ENCODE results near the gene IL12RB1.
A peak's percentile ranks its signal among the peaks of the same experiment; 100 is the strongest.
"Not testable (repeated sequence)": the region's sequence is repeated elsewhere in the genome, so short reads cannot be mapped to it uniquely, and the experiment has no call there.

The IL12RB1 gene

DNA sequence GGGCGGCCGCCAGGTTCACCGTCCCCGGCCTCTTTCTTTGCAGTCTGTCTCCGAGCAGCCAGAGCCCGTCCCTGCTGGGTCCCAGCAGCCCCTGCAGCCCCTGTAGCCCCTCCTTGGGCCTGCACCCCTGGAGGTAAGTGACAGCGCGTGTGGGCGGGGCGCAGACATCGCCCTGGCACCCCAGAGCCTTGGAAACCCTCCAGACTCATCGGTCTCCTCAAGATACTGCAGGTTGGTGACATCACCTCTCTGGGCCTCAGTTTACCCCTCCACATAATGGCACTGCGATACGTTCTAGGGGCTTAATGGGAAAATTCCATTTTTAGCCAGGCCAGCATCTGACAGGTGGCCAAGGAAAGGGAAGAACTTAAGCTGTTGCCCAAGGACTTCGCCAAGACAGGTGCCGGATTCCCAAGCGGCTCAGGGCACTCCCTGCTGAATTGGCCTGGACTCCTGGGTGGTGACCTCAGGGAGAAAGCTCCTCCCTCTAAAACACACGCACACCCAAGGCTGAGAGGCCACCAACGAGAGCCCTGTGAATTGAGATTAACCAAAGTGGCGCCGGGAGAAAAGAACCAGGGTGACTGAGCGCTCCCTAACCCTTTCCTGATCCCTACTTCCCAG, 24.0 kb upstream of the IL12RB1 start:
- no peak for DNase-seq (ENCODE audit: low spot score)

DNA sequence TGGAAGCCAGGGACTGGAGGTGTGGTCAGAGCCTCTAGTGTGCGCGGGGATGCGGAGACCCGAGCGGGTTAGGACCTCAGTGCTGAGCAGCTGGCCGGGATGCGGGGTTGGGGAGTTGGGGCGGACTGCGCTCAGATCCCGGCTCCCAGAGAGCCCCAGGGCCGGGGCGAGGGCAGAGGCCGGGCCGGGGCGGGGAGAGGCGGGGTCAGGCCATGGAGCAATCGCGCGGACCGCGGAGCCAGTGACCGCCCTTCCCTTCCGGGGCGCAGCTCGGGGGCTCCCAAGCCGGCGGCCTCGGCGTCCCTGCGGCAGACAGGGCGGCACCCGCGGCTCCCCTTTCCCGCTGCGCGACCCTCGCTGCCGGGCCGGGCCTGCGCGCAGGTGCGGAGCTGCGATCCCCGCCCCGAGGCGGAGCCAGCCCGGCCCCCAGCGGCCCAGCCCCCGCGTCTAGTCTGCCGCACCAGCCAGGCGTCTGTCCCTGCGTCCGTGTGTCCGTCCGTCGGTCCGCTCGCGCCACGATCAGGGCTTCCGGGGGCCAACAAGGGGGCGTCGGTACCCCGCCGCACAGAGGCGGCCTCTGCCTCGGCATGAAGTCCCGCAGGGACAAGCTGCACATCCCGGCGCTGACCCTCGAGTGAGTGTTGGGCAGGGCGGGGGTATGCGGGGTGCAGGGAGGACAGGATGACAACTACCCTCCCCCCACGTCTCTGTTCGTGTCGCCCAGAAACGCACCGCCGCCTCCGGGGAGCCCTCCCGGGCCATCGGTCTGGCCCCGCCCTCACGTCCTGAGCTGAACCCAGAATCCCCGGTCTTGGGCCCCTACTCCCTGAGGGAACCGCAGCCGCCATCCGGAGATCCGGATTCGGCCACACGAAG, 23.2 kb upstream of the IL12RB1 start:
- no peak for DNase-seq (ENCODE audit: low spot score)

DNA sequence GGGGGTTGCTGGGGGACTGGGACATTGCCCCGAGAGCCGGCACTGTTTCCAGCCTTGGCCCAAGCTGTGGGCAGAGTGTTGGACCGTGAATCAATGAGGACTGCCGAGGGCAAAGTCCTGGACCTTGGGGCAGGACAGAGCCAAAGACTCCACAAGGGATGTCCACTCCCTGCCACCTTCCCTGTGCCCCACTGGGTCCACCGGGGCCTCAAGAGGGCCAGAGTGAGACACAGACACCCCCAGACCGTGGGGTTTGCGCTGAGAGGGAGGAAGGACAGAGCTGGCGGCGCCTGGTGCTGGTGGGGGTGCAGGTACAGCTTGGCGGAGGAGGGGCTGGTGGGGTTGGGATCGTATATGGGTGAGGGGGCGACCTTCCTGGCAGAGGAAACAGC, 22.6 kb upstream of the IL12RB1 start:
- no peak for DNase-seq (ENCODE audit: low spot score)

DNA sequence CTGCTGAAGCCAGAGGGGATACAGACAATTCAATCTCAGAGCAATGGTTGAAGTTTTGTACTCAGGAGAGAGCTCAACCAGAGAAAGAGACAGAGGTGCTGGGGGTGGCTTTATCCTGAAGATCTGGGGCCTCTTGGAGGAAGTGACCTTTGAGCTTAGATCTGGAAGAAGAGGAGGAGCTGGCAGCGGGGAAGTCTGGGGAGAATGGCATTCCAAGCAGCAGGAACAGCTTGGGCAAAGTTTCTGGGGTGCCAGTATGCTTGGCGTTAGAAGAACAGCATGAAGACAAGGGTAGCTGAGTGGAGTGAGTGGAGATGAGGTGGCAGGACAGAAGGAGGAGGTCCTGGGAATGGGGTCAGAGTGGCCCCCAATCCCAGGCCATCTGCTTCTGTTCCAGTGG, 22.2 kb upstream of the IL12RB1 start:
- no peak for DNase-seq (ENCODE audit: low spot score)

DNA sequence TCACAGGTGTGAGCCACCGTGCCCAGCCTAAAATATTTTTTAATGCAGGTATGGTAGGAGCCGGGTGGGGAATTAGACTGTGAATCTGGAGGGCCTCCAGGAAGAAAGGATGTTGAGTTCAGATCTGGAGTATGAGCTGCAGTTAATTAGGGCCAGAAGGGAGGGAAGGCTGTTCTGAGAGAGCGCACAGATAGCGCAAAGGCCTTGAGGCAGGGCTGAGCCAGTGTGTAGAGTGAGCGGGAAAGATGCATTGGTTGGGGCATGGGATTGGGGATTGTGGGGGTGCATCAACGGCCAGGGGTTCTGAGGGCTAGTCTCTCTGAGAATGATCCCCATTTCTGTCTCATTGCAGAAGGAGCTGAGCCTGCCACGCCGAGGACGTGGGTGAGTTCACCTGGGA, 20.5 kb upstream of the IL12RB1 start:
- DNase-seq (ENCODE audit: low spot score): no peak

DNA sequence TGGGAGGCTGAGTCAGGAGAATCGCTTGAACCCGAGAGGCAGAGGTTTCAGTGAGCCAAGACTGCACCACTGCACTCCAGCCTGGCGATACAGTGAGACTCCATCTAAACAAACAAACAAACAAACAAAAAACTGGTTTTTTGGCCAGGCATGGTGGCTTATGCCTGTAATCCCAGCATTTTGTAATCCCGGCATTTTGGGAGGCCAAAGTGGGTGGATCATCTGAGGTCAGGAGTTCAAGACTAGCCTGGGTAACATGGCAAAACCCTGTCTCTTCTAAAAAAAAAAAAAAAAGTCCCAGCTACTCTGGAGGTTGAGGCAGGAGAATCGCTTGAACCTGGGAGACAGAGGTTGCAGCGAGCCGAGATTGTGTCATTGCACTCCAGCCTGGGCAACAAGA, 18.5 kb upstream of the IL12RB1 start:
- DNase-seq (ENCODE audit: low spot score): not testable (repeated sequence)

DNA sequence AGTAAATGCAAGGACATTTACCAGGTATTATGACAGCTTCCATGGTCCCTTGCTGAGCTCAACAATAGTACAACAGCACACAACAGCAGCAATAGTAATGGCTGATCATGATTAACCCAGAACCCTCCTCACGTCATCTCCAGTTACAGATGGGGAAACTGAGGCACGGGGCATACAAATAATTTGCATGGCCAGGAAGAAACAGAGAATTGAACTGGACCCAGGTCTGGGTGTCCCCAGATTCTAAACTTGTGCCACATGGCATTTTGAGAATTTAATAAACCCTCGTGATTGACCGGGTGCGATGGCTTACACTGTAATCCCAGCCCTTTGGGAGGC, 18.0 kb upstream of the IL12RB1 start:
- DNase-seq (ENCODE audit: low spot score): no peak

DNA sequence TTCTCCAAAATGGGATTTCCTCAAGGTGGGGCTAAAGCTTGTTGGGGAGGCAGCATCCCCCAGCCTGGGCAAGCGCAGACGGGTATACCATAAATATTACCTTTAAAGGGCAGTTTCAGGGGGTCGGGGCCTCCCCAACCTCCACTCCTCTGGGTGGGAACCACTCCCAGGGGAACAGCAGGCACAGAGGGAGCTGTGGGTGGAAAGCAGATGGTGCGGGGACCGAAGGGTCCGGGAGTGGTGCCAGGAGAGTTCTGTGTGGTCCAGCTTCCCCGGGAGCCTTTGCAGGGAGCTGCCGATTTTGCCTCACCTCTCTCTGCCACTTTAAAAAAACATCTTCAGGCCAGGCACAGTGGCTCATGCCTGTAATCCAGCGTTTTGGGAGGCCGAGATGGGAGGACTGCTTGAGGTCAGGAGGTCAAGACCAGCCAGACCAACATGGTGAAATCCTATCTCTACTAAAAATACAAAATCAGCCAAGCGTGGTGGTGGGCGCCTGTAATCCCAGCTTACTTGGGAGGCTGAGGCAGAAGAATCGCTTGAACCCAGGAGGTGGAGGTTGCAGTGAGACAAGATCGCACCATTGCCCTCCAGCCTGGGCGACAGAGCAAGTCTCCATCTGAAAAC, 16.3 kb upstream of the IL12RB1 start:
- no peak for DNase-seq (ENCODE audit: low spot score)

DNA sequence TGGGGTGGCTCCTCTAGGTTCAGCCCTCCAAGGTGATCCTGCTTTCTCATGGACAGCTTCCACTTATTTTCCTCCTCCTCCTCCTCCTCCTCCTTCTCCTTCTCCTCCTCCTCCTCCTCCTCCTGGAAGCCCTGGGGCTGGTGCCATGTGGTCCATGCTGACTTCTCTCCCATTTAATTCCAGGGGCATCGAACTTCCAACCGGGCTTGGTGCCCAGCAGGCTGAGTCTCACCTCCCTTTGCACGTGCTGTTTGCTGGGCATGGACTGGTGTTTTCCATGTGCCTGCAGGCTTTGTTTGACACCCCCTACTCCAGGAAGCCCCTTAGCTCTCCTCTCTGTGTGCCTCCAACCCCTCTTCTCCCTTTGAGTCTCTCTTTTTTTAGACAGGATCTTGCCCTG, 14.5 kb upstream of the IL12RB1 start:
- no peak for DNase-seq (ENCODE audit: low spot score)

DNA sequence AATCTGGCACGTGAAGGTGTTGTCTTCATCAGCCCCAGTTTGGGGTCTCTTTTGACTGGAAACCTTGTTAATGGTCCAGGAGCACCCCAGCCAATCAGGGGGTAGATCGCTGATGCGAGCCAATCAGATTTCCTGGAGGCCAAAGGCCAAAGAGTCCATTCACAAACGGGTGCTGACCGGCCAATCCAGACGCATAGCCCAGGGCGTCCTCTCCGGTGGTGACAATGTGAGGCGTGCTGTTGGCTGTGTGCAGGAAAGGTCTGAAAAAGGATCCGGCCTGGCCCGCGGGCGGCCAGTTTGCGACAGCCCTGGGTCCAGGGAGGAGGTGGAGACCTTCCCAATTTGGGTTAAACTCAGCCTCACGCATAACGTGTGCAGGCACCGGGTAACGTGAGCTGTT, 14.0 kb upstream of the IL12RB1 start:
- DNase-seq (ENCODE audit: low spot score): no peak

DNA sequence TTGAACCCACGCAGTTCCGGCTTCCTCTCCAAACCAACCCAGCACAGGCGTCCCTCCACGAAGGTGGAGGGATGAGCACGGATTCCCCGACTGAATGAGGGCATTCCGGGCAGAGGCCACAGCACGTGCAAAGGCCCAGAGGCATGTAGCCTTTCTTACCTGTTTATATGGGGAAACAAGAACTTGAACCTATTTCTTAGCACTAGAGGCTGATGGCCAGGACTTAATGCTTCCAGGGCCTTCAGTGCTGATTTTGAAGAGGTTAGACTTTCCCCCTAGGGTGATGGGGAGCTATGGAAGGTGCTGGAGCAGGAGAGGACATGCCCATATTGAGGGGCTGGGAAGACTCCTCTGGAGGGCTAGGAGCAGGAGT, 12.9 kb upstream of the IL12RB1 start:
- no peak for DNase-seq (ENCODE audit: low spot score)

DNA sequence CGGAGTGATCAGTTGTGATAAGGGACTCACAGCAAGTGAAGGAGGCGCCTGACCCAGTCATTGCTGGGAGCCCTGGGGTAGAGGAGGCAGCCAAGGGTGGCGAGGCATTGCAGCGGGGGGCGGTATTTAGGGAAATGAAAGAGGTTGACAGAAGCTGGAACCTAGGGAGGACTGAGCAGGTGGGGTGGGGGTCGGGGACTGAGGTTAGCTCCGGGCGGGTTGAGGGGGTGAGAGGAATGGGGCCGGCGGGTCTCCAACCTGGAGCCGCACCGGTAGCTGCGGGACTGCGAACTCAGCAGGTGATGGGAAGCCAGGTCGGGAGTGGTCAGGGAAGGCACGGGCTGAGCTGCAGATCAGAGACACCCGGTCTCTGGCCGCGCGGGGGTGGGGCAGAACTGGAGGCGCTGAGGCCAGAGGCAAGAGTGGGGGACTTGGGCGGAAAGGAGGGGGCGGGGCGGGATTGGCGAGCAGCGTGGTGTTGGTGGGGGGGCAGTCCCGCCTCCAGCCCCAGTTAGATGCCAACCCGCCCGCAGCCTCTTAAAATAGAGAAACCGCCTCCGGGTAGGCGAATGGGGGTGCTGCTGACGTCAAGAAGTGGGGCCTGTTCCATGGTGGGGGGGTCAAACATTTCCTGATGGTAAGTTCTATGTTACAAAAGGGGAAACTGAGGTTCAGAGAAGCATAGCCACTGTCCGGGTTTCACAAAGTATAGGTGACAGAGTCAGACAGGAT, 12.3 kb upstream of the IL12RB1 start:
- DNase-seq (ENCODE audit: low spot score): peak; percentile 54

DNA sequence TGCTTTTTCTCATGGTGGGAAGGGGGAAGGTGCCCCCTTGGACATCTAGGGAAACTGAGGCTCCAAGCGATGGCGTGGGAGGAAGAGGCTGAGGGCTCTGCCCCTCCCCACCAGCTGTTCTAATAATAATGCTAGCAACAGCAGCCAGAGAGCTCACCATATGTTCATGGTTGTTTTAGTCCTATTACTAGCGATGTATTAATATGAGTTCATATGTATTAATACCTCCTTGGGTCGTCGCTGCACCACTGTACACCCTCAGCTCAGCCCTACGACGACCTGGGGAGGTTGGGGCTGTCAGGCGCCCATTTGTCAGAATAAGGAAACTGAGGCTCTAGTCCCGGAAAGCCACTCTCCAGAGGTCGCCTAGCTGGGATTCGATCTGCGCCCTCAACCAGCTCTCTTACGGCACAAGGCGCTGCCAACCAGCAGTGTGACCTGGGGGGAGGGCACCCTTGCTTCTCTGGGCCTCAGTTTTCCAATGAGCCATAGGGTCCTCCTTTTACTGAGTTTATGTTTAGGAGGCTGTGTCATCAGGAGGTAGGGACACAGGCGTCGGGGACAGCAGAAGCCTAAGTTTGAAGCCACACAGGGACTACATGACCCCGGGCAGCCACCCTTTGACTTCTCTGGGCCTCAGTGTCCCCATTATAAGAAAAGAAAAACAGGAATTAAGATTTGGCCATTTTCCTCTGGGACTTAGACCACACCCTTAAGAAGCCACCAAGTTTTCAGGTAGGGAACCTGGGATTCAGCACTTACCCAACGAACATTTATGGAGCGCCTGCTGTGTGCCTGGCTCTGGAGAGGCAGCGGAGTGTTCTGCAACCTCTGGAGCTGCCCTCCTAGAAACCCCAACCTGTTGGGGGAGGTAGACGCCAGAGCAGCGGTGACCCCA, 11.5 kb upstream of the IL12RB1 start:
- DNase-seq (ENCODE audit: low spot score): no peak

DNA sequence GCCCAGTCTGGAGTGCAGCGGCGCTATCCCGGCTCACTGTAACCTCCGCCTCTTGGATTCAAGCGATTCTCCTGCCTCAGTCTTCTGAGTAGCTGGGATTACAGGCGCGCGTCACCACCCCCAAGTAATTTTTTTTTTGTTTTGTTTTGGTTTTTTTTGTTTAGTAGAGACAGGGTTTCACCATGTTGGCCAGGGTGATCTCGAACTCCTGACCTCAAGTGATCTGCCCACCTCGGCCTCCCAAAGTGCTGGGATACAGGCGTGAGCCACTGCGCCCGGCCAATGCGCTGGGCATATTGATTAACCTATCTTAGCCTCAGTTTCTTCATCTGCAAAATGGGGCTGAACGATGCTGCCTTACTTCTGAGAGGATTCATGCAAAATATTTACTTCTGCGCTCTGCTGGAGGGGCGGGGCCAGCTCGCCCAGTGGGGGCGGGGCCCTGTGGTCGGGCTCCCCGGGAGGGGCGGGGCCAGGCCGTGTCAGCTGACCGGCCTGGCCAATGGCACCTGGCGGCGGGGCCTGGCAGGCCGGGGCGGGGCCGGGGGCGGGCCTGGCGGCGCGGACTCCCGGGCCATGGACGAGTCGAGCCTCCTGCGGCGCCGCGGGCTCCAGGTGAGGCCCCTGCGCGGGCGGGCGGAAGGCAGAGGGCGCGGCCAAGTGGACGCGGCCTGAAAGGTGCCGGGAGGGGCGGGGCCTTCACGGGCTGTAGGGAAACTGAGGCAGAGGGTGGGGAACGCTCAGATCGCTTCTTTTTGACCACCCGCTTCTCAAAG, 10.7 kb upstream of the IL12RB1 start, which contains the start of gene MAST3:
Gene MAST3, plus strand, starts transcription at position 562 of the 776 bp plus-strand sequence. Its CDS starts 15 bp downstream, at position 577.
- peak; percentile 94 for DNase-seq (ENCODE audit: low spot score)

DNA sequence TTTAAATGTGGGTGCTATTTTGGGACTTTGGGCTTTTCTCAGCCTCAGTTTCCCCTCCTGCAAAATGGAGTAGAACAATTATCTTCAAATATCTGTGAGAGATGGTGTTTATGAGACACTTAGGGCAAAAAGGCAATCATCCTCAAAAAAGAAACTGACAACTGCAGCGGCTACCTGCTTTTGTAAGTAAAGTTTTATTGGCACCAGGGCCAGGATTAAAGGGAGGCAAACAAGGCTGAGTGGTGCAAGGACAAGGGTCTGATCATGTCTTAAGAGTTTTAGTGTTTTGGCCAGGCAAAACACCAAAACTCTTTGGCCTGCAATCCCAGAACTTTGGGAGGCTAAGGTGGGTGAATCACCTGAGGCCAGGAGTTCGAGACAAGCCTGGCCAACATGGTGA, 9.5 kb upstream of the IL12RB1 start:
- no peak for DNase-seq (ENCODE audit: low spot score)

DNA sequence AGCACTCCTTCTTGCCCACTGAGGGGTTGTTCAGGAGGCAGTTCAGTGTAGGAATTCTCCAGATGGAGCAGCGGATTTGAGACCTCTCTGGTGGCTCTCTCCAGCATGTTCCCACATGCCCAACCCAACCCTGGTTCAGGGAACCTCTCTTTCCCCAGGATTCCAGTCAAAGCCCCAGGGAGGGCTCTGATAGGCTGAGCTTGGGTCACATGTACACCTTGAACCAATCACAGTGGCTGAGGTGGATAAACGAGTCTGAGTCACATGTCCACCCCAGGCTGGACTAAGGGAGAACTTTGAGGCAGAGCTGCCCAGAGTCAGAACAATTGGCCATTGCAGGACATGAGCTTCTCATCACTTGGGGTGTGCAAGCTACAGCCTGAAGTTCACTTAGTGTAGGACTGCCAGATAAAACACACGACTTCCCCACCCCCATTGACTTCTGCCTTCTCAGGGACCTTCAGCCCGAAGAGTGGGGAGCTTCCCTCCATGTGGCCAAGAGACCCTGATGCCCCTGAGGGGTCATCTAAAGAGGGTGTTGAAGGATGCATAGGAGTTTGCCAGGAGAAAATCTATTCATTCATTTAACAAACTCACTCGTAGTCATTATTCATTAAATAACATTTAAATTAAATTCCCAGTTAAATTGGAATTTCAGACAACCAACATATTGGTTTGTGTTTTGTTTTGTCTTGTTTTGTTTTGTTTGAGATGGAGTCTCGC, 6.9 kb upstream of the IL12RB1 start:
- peak; percentile 64 for DNase-seq (ENCODE audit: low spot score)

DNA sequence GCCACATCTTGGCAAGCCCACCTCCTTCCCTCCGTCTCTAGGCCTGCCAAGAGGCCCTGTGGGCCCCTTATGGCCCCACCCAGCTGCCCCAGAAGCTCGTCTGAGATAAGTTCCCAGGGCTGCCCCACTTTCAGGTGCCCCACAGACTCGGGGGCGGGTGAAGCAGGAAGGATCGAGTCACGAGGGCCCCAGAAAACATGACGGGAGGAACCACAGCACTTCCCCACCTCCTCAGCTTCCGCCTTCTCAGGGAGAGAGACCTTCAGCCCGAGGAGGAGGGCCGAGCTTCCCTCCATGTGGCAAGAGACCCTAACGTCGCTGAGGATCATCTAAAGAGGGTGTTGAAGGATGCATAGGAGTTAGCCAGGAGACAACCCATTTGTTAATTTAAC, 4.5 kb upstream of the IL12RB1 start:
- DNase-seq (ENCODE audit: low spot score): peak; percentile 95

DNA sequence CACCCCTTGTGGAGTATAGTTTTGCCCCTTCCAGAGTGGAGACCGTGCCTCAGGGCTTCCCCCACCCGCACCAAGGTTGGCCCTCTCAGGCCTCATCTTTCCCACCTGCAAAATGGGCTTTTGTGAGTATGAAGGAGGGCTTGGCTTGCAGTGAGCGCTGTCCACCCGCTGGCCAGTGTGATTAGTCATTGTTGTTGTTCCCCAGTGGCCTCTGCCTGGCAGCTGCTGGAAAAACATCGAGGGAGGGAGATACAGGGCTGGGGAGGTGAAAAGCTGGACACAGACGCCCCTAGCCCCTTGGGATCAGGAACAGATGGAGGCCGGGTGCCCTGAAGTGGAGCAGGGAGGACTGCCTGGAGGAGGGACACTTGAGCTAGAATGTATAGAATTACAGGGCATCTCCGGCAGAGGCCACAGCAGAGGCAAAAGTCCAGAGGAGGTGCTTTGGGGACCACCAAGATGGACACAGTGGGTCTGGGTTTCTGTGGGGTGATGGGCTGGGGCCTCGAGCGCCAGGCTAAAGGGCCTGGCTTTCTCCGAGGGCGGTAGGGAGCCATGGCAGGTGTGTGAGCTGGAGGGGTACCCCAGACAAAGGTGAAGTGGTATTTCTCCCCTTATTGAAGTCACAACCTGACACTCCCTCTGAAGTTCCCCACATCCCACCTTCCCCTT, 3.9 kb upstream of the IL12RB1 start:
- peak; percentile 60 for DNase-seq (ENCODE audit: low spot score)

DNA sequence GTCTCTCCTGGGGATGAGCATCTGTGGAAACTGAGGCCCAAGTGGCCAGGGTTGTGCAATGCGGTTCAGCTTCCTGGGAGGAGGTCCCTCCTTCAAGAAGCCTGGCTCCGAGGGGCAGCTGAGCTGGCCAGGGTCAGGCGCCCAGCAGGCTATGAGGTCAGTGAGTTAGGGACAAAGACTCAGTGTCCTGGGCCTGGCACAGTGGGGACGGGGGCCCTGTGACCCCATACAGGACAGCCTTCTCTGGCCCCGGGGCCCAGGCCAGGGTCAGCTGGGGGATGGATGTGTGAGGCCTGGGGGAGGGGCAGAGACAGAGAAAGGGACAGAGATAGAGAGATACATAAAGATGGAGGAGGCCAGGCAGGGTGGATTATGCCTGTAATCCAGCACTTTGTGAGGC, 3.0 kb upstream of the IL12RB1 start:
- DNase-seq (ENCODE audit: low spot score): no peak
